Activated naive CD8-positive, alpha-beta T cell (primary cell): ENCODE measurements around the gene PDE2A.

Experiments used
- H3K27ac Mint-ChIP-seq: one replicate; pipeline ENCODE4 v1.8.0; 2021; ENCODE audit warnings: mixed read lengths
- H3K27me3 Mint-ChIP-seq: one replicate; pipeline ENCODE4 v1.8.0; 2021; ENCODE audit warnings: mixed read lengths
- H3K36me3 Mint-ChIP-seq: one replicate; pipeline ENCODE4 v1.8.0; 2021; ENCODE audit warnings: mixed read lengths
- H3K4me1 Mint-ChIP-seq: one replicate; pipeline ENCODE4 v1.8.0; 2021; ENCODE audit warnings: low read depth, mixed read lengths
- H3K4me3 Mint-ChIP-seq: one replicate; pipeline ENCODE4 v1.8.0; 2021; ENCODE audit warnings: mild to moderate bottlenecking, mixed read lengths
- H3K9me3 Mint-ChIP-seq: one replicate; pipeline ENCODE4 v1.8.0; 2021; ENCODE audit warnings: low read depth, mixed read lengths

The PDE2A gene

GRCh38 chr11:72553706-72554105 is 120.5 kb downstream of the PDE2A start:
- Mint-ChIP-seq H3K4me3 (no peak overlapping the region), H3K9me3 (no peaks in the 10 kb centered on the region), H3K27me3 (peaks cover 8% of the 10 kb centered on the region), H3K4me1 (no peaks in the 10 kb centered on the region), H3K27ac (no peak overlapping the region), H3K36me3 (no peaks in the 10 kb centered on the region)

GRCh38 chr11:72552399-72552910 is 121.8 kb downstream of the PDE2A start:
- Mint-ChIP-seq H3K4me1 (no peaks in the 10 kb centered on the region), H3K36me3 (no peaks in the 10 kb centered on the region), H3K27me3 (peaks cover 8% of the 10 kb centered on the region), H3K4me3 (no peak overlapping the region), H3K27ac (no peak overlapping the region), H3K9me3 (no peaks in the 10 kb centered on the region)

- Mint-ChIP-seq H3K27me3 (peaks cover 8% of the 10 kb centered on the region), H3K36me3 (no peaks in the 10 kb centered on the region), H3K27ac (no peak overlapping the region), H3K4me1 (no peaks in the 10 kb centered on the region), H3K9me3 (no peaks in the 10 kb centered on the region), H3K4me3 (no peak overlapping the region)
These were observed 122.7 kb downstream of the PDE2A start for GRCh38 chr11:72551571-72551970.

GRCh38 chr11:72548463-72548862 is 125.8 kb downstream of the PDE2A start:
- no peak overlapping the region for H3K4me3 Mint-ChIP-seq
- H3K9me3 Mint-ChIP-seq, result no peaks in the 10 kb centered on the region
- no peaks in the 10 kb centered on the region for H3K4me1 Mint-ChIP-seq
- peaks cover 13% of the 10 kb centered on the region for H3K27me3 Mint-ChIP-seq
- no peak overlapping the region for H3K27ac Mint-ChIP-seq
- H3K36me3 Mint-ChIP-seq, result no peaks in the 10 kb centered on the region

- Mint-ChIP-seq H3K4me3 (no peak overlapping the region), H3K27ac (no peak overlapping the region), H3K9me3 (no peaks in the 10 kb centered on the region), H3K4me1 (no peaks in the 10 kb centered on the region), H3K27me3 (peaks cover 11% of the 10 kb centered on the region), H3K36me3 (no peaks in the 10 kb centered on the region)
These were observed 127.4 kb downstream of the PDE2A start for GRCh38 chr11:72546866-72547265.

GRCh38 chr11:72544589-72544988 is 129.6 kb downstream of the PDE2A start:
- Mint-ChIP-seq H3K27me3 (peaks cover 10% of the 10 kb centered on the region), H3K4me3 (no peak overlapping the region), H3K27ac (no peak overlapping the region), H3K36me3 (no peaks in the 10 kb centered on the region), H3K4me1 (no peaks in the 10 kb centered on the region), H3K9me3 (no peaks in the 10 kb centered on the region)

- Mint-ChIP-seq H3K4me3 (no peak overlapping the region), H3K27ac (no peak overlapping the region), H3K27me3 (peaks cover 10% of the 10 kb centered on the region), H3K4me1 (no peaks in the 10 kb centered on the region), H3K36me3 (no peaks in the 10 kb centered on the region), H3K9me3 (no peaks in the 10 kb centered on the region)
These were observed 130.2 kb downstream of the PDE2A start for GRCh38 chr11:72543849-72544542.

- Mint-ChIP-seq H3K27me3 (peaks cover 11% of the 10 kb centered on the region), H3K4me1 (no peaks in the 10 kb centered on the region)
These were observed 132.8 kb downstream of the PDE2A start for GRCh38 chr11:72541257-72541974.

GRCh38 chr11:72537051-72537450 is 137.2 kb downstream of the PDE2A start:
- Mint-ChIP-seq H3K4me1 (no peaks in the 10 kb centered on the region), H3K27ac (no peak overlapping the region), H3K36me3 (peaks cover 2% of the 10 kb centered on the region), H3K27me3 (peaks cover 8% of the 10 kb centered on the region), H3K4me3 (no peak overlapping the region), H3K9me3 (no peaks in the 10 kb centered on the region)

More at GRCh38 chr11:72541257-72541974, 132.8 kb downstream of the PDE2A start:
- Mint-ChIP-seq H3K9me3 (no peaks in the 10 kb centered on the region), H3K36me3 (no peaks in the 10 kb centered on the region), H3K4me3 (no peak overlapping the region), H3K27ac (no peak overlapping the region)

- Mint-ChIP-seq H3K4me3 (no peak overlapping the region), H3K36me3 (peaks cover 2% of the 10 kb centered on the region), H3K4me1 (no peaks in the 10 kb centered on the region), H3K27ac (no peak overlapping the region), H3K27me3 (peaks cover 8% of the 10 kb centered on the region), H3K9me3 (no peaks in the 10 kb centered on the region)
These were observed 139.1 kb downstream of the PDE2A start for GRCh38 chr11:72535194-72535547.

GRCh38 chr11:72534371-72535193 is 139.6 kb downstream of the PDE2A start:
- no peaks in the 10 kb centered on the region for H3K9me3 Mint-ChIP-seq
- H3K27ac Mint-ChIP-seq, result no peak overlapping the region
- no peak overlapping the region for H3K4me3 Mint-ChIP-seq
- H3K36me3 Mint-ChIP-seq, result peaks cover 2% of the 10 kb centered on the region
- H3K4me1 Mint-ChIP-seq, result no peaks in the 10 kb centered on the region
- peaks cover 8% of the 10 kb centered on the region for H3K27me3 Mint-ChIP-seq

GRCh38 chr11:72529068-72529467 is 145.2 kb downstream of the PDE2A start:
- Mint-ChIP-seq H3K27me3 (peaks cover 7% of the 10 kb centered on the region), H3K27ac (no peak overlapping the region), H3K36me3 (peaks cover 2% of the 10 kb centered on the region), H3K9me3 (no peaks in the 10 kb centered on the region), H3K4me1 (no peaks in the 10 kb centered on the region), H3K4me3 (no peak overlapping the region)

GRCh38 chr11:72528121-72528520 is 146.1 kb downstream of the PDE2A start:
- Mint-ChIP-seq H3K27ac (no peak overlapping the region), H3K27me3 (peaks cover 3% of the 10 kb centered on the region), H3K9me3 (no peaks in the 10 kb centered on the region), H3K4me1 (no peaks in the 10 kb centered on the region), H3K4me3 (no peak overlapping the region), H3K36me3 (no peaks in the 10 kb centered on the region)
